ENCODE results near the gene WWC2.

WWC2 gene

GRCh38 chr4:183074288-183074990 lies 24.6 kb upstream of the WWC2 start:
- no peak for TF ChIP-seq CTCF (IDR thresholded peaks at IDR 0.05)

DNA sequence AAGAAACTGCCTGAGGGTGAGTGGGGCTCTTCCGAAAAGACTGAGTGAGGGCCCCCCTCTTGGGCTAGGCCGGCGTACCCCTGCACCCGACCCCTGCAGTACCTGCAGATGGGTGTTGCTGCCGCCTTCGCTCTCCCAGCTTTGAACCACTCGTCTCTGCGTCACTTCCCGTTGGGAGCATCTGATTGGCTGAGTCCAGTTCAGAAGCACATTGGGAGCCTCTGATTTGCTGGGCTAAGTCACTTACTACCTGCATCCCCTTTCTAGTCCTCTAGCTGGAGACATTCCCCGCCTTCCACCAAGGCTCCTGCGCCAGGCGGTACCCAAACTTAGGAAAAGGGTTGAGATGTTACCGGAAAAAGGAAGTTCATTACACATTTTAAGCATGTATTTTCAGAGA lies 20.4 kb upstream of the WWC2 start:
- TF ChIP-seq CTCF (IDR thresholded peaks at IDR 0.05): no peak

DNA sequence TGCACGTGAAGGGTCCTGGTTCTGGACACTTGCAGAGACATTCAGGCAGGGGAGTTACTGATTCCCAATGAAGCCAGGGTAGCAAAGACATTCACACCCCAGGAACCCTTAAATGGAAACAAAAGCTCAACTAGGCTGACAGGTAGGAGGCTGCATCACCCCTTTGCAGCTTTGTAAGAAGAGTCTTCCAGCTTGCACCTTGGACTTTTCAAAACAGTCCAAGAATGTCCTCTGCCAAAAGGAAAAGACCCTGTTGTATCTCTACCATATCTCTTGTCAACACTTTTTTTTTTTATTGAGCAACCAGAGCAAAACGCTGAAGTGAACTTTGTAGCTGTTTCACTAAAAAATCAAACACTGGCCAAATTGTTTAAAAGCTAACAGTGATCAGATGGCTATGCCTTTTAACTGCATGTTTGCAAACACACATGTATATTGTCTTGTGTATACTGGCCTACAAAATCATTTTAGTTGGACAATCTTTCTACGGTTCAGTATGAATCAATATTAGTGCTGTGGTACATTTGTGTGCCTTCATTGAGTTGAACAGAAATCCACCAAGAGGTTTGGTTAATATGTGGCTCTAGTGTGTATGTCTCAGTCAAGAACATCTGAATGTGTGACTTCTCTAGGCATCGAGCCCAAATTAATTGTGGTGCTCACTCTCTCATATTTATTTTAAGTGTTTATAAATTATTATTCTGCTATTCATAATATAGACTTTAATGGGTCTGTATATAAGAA lies 18.5 kb upstream of the WWC2 start:
- no peak for TF ChIP-seq CTCF (IDR thresholded peaks at IDR 0.05)

DNA sequence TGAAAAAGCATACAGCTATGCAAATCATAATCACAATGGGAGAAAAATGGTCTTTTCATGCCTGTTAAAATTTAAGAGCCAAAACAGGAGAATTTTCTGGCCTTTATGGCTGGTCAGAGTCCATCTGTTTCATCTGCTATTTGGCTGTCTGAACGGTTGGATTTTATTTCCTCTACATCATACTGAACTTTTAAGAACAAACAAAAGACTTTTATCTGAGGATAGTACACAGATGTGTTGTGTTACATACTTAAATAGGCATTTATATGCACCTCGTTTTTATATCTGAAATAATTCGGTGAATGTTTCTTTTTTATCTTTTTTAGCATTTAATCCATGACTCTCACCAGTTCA lies 18.0 kb upstream of the WWC2 start:
- TF ChIP-seq CTCF (IDR thresholded peaks at IDR 0.05): no peak

DNA sequence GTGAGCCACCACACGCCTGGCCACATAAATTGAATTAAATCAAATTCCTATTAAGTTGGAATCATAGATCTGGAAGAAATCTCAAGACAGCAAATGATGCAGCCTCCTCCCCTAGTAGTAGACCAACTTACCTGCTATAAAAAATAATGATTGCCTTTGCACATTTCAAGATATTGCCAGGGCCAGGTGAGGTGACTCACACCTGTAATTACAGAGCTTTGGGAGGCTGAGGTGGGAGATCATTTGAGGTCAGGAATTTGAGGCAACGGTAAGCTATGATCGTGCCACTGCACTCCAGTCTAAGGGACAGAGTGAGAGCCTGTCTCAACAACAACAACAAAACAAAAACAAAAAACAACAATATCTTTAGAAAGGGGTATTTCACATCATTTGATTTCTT lies 17.0 kb upstream of the WWC2 start:
- TF ChIP-seq CTCF (IDR thresholded peaks at IDR 0.05): no peak

GRCh38 chr4:183094393-183095198 lies 4.5 kb upstream of the WWC2 start:
- TF ChIP-seq CTCF (IDR thresholded peaks at IDR 0.05): no peak

- TF ChIP-seq CTCF (IDR thresholded peaks at IDR 0.05): no peak
Measured at GRCh38 chr4:183095199-183095512, 3.9 kb upstream of the WWC2 start.

Measured in LNCAP (cell line).